Panc1 (cell line): ENCODE measurements around the gene TES. TPM values are rescaled to one million over a fixed set of nuclear protein-coding genes. Genes with fewer than 3 reads are reported as not detected.

ENCODE experiments used
- ATAC-seq: fragments of 200-7000 bp; cut with Tn5 transposase; 2 replicates; pipeline ENCODE4 v1.9.1; 2020; ENCODE audit warnings: mild to moderate bottlenecking, moderate library complexity
- BruUV-seq: library from RNA; stranded (reverse); fragments of 400-500 nt; replicated peaks from 2 replicates; lab custom pipeline; 2021; lab: Mats Ljungman, UMichigan
- CTCF ChIA-PET: fragments of 300-600 bp; sonication (Branson Sonifier 250); formaldehyde crosslinking; loops from one replicate; lab custom pipeline; 2022; ENCODE audit warnings: antibody characterized with exemption; lab: Charles Lee
- POLR2A ChIA-PET: fragments of 300-600 bp; sonication (Branson Sonifier 250); formaldehyde crosslinking; loops from one replicate; lab custom pipeline; 2022; ENCODE audit warnings: antibody characterized with exemption; lab: Charles Lee
- DNase-seq: peaks from one replicate; pipeline ENCODE4 v3.0.0-alpha.2; 2010; ENCODE audit warnings: low read depth, low spot score
- H3K27ac ChIP-seq: 2 replicates; pipeline ENCODE4 v1.5.1; 2011; ENCODE audit warnings: mild to moderate bottlenecking, low read length, inconsistent platforms
- H3K27me3 ChIP-seq: fragments of 200-500 bp; sonication (Bioruptor generic); 2 replicates; pipeline ENCODE4 v1.6.0; 2014; ENCODE audit warnings: low read length, inconsistent platforms; ENCODE audit not compliant: control insufficient read depth, insufficient read depth
- H3K36me3 ChIP-seq: fragments of 200-500 bp; sonication (Bioruptor generic); 2 replicates; pipeline ENCODE4 v1.5.1; 2014; ENCODE audit warnings: inconsistent platforms, mild to moderate bottlenecking, low read length, moderate library complexity; ENCODE audit not compliant: control insufficient read depth, insufficient read depth
- H3K4me1 ChIP-seq: 2 replicates; pipeline ENCODE4 v1.5.1; 2011; ENCODE audit warnings: inconsistent platforms, mild to moderate bottlenecking, low read length, moderate library complexity; ENCODE audit not compliant: control insufficient read depth, insufficient read depth
- H3K4me3 ChIP-seq, 2 experiments: 2 replicates each; pipeline ENCODE4 v1.5.1; 2011 to 2012; ENCODE audit warnings: low read depth in 2 of 2, low read length in 2 of 2, mild to moderate bottlenecking in 2 of 2, inconsistent platforms in 1 of 2, moderate library complexity in 1 of 2
- H3K9me3 ChIP-seq: fragments of 200-500 bp; sonication (Bioruptor generic); 2 replicates; pipeline ENCODE4 v1.5.1; 2014; ENCODE audit warnings: low read depth, mild to moderate bottlenecking, inconsistent platforms, low read length, moderate library complexity; ENCODE audit not compliant: control insufficient read depth, insufficient read depth
- CTCF ChIP-seq: fragments of 450-650 bp; IDR thresholded peaks from 2 replicates; pipeline ENCODE4 v1.5.1; 2017; ENCODE audit warnings: mild to moderate bottlenecking
- POLR2AphosphoS5 ChIP-seq: IDR thresholded peaks from 2 replicates; pipeline ENCODE4 v1.6.1; 2012; ENCODE audit warnings: mild to moderate bottlenecking, low read depth, low read length, moderate library complexity
- REST ChIP-seq, 2 experiments: IDR thresholded peaks; 2 replicates each; pipeline ENCODE4 v1.6.1; 2011 to 2012; ENCODE audit warnings: low read depth in 2 of 2, control low read depth in 1 of 2, low read length in 1 of 2, mild to moderate bottlenecking in 1 of 2, moderate library complexity in 1 of 2; ENCODE audit not compliant: insufficient read depth in 1 of 2
- SIN3A ChIP-seq: IDR thresholded peaks from 2 replicates; pipeline ENCODE4 v1.6.1; 2012; ENCODE audit warnings: low read depth, mild to moderate bottlenecking, low read length, moderate library complexity, borderline replicate concordance; ENCODE audit not compliant: insufficient read depth
- TCF7L2 ChIP-seq: IDR thresholded peaks from 2 replicates; pipeline ENCODE4 v1.6.1; 2011; ENCODE audit warnings: mild to moderate bottlenecking, low read depth, low read length, inconsistent platforms
- in situ Hi-C: cut with HindIII; loops from 2 replicates; pipeline ENCODE4 v1.10.0; 2016; ENCODE audit warnings: low sequenced_read_pairs, low pct_unique_long_range_greater_than_20kb
- intact Hi-C: fragments of 100-400 bp; cut with micrococcal nuclease; formaldehyde crosslinking; loops from one replicate; pipeline ENCODE4 v1.10.0; 2022; ENCODE audit not compliant: unreplicated experiment
- total RNA-seq: library from RNA; stranded (reverse); gene quantifications from one replicate; pipeline ENCODE4 v1.2.1, GENCODE V29; 2021; ENCODE audit not compliant: unreplicated experiment

The TES gene
- total RNA-seq, 1 experiment from 2014 or later = 99.4 TPM

- ChIA-PET POLR2A (no interaction called here), CTCF (no interaction called here)
- DNase-seq (no peak), ATAC-seq (no peak)
- TF ChIP-seq POLR2AphosphoS5 (no peak), REST (IDR thresholded peaks at IDR 0.05; ENCODE audit: insufficient read depth in 1 of 2, low read depth in 2 of 2, low read length in 1 of 2) (no peak), SIN3A (no peak), CTCF (no peak), TCF7L2 (no peak)
- in situ Hi-C loops (no loop called here), intact Hi-C loops (no loop called here)
- H3K4me3 ChIP-seq = no peak overlapping the region
- peaks cover 46% of the 10 kb centered on the region for H3K4me1 ChIP-seq
- H3K36me3 ChIP-seq = no peaks in the 10 kb centered on the region; the same call in 1 of the 2 replicates
- H3K27me3 ChIP-seq = no peaks in the 10 kb centered on the region
- H3K9me3 ChIP-seq = peaks cover 5% of the 10 kb centered on the region
- peak overlapping the region; percentile 100 for H3K27ac ChIP-seq
- no TSS peak for BruUV-seq
These were observed 59.1 kb downstream of the TES start for GRCh38 chr7:116269466-116269865.

- POLR2A ChIA-PET = interaction anchor here (0.7 to 1.5 kb wide), 5 partner anchors 11 to 255 kb away, joined by 3 to 16 read pairs (median 3); no protein-coding TSS in a partner anchor
- TSS peak; percentile 89 for BruUV-seq
- peak; percentile 70 for ATAC-seq
- intact Hi-C loops = loop anchor here (5.0 kb wide), 5 partner anchors 46 to 226 kb away; partner anchors contain the start of gene CAV2
- Histone ChIP-seq H3K4me1 (peaks cover 46% of the 10 kb centered on the region), H3K27me3 (no peaks in the 10 kb centered on the region), H3K9me3 (peaks cover 13% of the 10 kb centered on the region), H3K4me3 (peak overlapping the region in 1 of 2 experiments; percentile 25; a peak in 2 of 4 replicates), H3K27ac (peak overlapping the region; percentile 100), H3K36me3 (no peaks in the 10 kb centered on the region)
- in situ Hi-C loops = no loop called here
- CTCF ChIA-PET = interaction anchor here (1.0 kb wide), 1 partner anchor 321 kb away, joined by 3 read pairs; no protein-coding TSS in a partner anchor
- no peak for DNase-seq
- TF ChIP-seq TCF7L2 = no peak
- no peak for TF ChIP-seq SIN3A
- no peak for TF ChIP-seq REST (IDR thresholded peaks at IDR 0.05; ENCODE audit: insufficient read depth in 1 of 2, low read depth in 2 of 2, low read length in 1 of 2)
- 0 out of 2 replicates have a peak, but pooled peaks have one; percentile 18 for TF ChIP-seq POLR2AphosphoS5
- TF ChIP-seq CTCF = no peak
These were observed 61.0 kb downstream of the TES start for GRCh38 chr7:116271161-116271913.
